GM18861 (cell line): ENCODE measurements around the gene TNFSF12.

Experiments used
- ATAC-seq: cut with Tn5 transposase; IDR thresholded peaks from one replicate; pipeline ENCODE4 v1.9.1; 2021; ENCODE audit not compliant: unreplicated experiment

Gene TNFSF12, protein sequence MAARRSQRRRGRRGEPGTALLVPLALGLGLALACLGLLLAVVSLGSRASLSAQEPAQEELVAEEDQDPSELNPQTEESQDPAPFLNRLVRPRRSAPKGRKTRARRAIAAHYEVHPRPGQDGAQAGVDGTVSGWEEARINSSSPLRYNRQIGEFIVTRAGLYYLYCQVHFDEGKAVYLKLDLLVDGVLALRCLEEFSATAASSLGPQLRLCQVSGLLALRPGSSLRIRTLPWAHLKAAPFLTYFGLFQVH

DNA sequence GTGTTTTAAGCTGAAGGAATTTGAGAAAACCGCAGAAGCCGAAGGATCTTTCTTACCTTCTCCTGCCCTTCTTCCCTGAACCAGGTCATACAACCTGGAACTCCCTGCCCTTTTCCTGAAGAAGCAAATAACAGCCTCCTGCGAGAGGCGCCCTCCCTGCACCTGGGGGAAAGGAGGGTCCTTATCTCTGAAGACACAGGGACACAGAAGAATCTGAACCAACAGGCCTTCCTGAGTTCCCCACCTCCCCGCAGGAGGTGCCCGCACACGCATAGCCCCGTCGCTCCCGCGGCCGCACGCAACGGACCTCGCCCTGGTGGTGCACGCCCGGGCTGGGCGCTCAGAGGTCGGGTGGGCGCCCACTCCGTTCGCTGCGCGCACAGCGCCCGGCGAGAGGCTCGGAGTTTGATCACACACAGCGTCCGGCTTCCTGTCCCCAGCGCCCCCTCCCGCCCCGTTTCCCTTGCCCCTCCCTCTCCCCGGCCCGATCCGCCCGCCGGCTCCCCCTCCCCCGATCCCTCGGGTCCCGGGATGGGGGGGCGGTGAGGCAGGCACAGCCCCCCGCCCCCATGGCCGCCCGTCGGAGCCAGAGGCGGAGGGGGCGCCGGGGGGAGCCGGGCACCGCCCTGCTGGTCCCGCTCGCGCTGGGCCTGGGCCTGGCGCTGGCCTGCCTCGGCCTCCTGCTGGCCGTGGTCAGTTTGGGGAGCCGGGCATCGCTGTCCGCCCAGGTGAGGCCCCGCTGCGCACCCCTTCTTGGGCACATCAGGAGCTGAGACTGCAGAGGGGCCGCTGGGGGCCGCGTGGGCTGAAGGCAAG, at the start of gene TNFSF12:
TSS of gene TNFSF12 (plus strand) at position 474 of the 816 bp plus-strand sequence. CDS start at position 570, 96 bp downstream.
- no peak for ATAC-seq

DNA sequence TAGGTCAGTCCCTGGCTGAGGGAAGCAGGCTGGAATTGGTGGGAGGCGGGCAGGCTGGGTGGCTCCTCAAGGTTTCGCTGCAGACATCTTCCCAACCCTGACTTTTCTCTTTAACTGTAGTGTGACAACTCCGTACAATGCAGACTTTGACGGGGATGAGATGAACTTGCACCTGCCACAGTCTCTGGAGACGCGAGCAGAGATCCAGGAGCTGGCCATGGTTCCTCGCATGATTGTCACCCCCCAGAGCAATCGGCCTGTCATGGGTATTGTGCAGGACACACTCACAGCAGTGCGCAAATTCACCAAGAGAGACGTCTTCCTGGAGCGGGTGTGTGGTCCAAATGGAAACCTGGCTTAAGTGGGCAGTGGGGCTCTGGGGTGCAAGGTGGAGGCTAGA, 49.7 kb upstream of the TNFSF12 start:
- ATAC-seq = no peak

DNA sequence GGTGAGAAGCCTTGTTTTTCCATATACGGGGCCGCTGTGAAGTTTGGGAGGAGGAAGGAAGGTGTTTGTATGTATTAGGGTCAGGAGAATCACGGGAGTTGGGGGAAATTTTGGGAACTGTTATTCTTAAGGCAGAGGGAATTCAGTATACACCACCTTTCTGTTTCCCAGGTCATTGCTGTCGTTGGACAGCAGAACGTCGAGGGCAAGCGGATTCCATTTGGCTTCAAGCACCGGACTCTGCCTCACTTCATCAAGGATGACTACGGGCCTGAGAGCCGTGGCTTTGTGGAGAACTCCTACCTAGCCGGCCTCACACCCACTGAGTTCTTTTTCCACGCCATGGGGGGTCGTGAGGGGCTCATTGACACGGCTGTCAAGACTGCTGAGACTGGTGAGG, 47.1 kb upstream of the TNFSF12 start:
- ATAC-seq = no peak

DNA sequence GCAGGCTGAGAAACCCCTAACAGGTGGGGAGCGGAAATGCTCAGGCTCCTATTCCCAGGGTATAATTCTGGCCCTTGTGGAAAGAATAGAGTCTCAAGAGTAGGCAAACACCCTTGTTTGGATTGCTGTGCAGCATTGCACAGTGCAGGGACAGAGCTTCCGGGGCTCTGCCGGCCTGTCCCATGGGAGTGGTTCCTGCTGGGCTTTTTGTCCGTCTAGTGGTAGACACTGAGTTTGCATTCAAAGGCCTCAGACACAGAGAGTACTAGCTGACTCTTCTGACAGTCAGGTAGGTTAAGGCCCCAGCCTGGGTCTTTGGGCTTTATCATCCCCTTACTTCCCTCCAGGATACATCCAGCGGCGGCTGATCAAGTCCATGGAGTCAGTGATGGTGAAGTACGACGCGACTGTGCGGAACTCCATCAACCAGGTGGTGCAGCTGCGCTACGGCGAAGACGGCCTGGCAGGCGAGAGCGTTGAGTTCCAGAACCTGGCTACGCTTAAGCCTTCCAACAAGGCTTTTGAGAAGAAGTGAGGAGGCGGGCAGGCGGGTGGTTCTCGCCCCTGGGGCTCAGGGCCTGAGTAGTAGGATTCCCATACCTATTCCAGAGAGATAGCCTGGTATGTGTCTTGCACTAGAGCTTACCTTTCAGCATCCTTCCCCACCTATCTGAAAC, 46.5 kb upstream of the TNFSF12 start:
- no peak for ATAC-seq

DNA sequence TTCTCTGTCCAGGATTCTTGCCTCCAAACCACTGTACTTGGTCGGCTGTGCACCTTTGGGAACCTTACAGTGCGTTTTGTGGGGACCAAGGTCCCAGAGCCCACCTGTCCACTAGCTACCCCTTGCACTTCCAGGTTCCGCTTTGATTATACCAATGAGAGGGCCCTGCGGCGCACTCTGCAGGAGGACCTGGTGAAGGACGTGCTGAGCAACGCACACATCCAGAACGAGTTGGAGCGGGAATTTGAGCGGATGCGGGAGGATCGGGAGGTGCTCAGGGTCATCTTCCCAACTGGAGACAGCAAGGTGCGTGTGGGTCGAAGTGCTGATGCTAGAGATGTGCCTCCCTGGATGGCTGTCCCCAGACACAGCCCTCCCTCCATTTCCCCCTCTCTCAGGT, 45.9 kb upstream of the TNFSF12 start:
- no peak for ATAC-seq

DNA sequence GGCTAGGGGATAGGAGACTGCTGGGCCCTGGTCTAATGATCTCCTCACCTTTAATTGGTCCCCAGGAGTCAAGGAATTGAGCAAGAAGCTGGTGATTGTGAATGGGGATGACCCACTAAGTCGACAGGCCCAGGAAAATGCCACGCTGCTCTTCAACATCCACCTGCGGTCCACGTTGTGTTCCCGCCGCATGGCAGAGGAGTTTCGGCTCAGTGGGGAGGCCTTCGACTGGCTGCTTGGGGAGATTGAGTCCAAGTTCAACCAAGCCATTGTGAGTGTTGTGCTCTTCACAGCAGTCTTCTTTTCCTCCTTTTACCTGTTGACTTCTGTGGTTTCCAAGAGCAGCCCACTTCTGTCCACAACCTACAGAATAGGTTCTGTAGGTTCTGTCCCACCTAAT, 45.3 kb upstream of the TNFSF12 start:
- ATAC-seq = no peak

DNA sequence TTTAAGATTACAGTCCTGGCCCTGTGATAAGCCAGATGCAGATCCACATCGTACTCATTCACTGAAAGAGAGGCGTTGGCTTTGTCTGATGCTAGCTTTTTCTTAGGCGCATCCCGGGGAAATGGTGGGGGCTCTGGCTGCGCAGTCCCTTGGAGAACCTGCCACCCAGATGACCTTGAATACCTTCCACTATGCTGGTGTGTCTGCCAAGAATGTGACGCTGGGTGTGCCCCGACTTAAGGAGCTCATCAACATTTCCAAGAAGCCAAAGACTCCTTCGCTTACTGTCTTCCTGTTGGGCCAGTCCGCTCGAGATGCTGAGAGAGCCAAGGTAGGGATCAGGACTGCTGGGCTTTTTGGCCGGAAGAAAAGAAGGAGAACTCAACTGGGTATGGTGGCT, 40.7 kb upstream of the TNFSF12 start:
- ATAC-seq = no peak

DNA sequence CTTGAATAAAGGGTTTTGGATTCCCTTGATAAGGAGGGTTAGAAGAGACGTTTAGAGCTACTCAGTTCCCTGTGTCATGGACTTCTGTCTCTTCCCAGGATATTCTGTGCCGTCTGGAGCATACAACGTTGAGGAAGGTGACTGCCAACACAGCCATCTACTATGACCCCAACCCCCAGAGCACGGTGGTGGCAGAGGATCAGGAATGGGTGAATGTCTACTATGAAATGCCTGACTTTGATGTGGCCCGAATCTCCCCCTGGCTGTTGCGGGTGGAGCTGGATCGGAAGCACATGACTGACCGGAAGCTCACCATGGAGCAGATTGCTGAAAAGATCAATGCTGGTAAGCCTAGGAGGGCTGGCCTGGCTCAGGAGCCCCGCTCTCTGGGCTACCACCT, 40.0 kb upstream of the TNFSF12 start:
- ATAC-seq = no peak

DNA sequence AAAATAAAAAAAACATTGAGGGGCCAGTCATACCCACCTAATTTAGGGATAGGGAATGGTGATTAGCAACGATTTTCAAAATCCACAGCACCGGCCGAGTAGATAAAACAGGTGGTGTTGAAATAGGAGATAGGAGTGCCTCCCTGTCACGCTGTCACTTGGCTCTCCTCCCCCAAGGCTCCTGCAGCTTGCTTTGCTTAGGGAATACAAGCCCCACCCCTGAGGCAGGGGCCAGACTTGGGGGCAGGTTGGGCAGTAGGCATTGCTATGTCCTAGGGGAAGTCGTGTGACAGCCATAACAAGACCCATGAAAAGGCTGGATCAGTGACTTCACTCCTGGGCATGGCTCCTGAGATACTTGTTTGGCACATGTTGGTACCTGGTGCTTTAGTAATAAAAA, 38.9 kb upstream of the TNFSF12 start:
- no peak for ATAC-seq

DNA sequence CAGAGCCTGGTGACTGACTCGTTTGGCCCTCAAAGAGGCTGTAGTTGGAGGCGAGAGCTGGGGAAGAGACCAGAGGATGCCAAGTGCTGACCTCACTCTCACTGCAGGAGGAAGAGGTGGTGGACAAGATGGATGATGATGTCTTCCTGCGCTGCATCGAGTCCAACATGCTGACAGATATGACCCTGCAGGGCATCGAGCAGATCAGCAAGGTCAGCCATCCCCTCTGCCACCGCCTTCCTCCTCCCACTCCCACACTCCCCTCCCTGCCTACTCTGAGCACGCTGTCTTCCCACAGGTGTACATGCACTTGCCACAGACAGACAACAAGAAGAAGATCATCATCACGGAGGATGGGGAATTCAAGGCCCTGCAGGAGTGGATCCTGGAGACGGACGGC, 37.8 kb upstream of the TNFSF12 start:
- no peak for ATAC-seq

DNA sequence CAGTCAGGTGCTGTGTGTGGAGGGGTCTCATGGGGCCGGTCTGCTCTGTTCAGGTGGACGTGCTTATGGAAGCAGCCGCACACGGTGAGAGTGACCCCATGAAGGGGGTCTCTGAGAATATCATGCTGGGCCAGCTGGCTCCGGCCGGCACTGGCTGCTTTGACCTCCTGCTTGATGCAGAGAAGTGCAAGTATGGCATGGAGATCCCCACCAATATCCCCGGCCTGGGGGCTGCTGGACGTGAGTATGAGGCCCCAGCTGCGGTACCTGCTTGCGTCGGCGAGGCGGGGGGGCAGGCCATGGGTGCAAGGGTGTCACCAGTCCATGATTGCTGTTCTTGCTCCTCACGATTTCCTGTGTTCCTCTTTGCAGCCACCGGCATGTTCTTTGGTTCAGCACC, 36.8 kb upstream of the TNFSF12 start:
- no peak for ATAC-seq

DNA sequence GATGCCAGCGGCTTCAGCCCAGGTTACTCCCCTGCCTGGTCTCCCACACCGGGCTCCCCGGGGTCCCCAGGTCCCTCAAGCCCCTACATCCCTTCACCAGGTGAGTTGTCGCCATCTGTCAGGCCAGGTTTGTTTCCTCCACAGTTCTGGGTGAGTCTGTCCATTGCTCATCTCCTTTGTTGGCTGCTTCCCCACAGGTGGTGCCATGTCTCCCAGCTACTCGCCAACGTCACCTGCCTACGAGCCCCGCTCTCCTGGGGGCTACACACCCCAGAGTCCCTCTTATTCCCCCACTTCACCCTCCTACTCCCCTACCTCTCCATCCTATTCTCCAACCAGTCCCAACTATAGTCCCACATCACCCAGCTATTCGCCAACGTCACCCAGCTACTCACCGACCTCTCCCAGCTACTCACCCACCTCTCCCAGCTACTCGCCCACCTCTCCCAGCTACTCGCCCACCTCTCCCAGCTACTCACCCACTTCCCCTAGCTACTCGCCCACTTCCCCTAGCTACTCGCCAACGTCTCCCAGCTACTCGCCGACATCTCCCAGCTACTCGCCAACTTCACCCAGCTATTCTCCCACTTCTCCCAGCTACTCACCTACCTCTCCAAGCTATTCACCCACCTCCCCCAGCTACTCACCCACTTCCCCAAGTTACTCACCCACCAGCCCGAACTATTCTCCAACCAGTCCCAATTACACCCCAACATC, 35.9 kb upstream of the TNFSF12 start:
- no peak for ATAC-seq

DNA sequence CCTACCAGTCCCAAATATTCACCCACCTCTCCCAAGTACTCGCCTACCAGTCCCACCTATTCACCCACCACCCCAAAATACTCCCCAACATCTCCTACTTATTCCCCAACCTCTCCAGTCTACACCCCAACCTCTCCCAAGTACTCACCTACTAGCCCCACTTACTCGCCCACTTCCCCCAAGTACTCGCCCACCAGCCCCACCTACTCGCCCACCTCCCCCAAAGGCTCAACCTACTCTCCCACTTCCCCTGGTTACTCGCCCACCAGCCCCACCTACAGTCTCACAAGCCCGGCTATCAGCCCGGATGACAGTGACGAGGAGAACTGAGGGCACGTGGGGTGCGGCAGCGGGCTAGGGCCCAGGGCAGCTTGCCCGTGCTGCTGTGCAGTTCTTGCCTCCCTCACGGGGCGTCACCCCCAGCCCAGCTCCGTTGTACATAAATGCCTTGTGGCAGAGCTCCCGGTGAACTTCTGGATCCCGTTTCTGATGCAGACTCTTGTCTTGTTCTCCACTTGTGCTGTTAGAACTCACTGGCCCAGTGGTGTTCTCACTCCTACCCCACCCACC, 34.9 kb upstream of the TNFSF12 start:
- no peak for ATAC-seq

DNA sequence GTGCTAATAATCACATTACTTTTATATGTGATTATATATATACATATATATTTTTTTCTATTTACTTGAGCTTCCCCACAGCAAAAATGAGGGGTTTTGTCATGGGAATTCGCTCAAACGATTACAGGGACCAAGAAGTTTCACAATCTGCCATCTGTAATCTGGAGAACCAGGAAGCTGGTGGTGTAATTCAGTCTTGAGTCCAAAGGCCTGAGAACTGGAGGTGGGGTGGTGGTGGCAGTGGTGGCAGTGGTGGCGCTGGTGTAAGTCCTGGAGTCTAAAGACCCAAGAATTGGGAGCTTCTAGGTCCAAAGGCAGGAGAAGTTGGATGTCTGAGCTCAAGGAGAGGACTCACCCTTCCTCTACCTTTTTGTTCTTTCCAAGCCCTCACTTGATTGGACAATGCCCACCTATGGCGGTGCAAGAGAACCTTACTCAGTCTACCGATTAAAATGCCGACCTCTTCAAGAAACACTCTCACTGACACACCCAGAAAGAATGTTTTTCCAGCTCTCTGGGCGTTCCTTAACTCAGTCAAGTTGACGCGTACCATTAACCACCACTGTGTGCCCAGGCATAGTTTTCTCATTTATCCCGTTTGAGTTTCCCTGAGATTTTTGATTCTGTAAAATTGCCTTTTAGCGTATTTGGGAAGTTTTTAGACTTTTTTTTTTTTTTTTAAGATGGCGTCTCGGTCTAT, 32.8 kb upstream of the TNFSF12 start:
- ATAC-seq = no peak

DNA sequence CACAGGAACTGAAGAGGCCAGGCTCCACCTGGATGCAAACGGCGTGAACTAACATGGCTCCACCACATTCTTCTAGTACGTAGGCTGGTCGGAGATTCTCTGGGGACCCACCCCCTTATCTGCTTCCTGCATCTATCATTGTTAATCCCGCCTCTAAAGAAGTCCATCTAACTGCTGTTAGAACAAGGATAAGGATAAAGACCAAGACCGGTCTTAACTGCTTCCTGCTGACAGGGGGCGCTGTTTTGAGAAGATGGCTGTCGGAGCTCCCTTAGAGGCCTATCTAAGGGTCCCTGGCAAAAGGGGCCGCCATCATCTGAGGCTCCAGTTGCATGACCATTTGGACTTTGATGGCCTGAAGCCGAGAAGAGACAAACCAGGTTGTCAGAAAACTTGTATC, 25.8 kb upstream of the TNFSF12 start:
- ATAC-seq = no peak

DNA sequence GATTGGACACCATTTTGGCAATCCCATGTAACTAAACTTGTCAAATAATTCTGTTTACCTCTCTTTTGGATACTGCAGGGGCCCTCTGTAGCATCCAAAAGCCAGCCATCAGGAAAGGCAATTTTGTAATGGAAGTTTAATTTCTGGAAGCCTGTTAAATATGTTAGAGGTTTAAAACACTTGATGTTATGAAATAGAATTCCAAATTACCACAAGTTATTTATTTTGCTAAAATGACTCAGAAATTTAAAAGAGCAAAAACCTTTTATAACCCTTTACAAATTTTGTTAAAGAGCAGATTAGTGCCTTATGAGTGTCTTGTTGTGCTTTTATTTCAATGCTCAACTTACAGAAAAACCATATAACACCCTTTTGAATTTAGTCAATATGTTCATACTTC, 20.0 kb upstream of the TNFSF12 start:
- ATAC-seq = no peak

DNA sequence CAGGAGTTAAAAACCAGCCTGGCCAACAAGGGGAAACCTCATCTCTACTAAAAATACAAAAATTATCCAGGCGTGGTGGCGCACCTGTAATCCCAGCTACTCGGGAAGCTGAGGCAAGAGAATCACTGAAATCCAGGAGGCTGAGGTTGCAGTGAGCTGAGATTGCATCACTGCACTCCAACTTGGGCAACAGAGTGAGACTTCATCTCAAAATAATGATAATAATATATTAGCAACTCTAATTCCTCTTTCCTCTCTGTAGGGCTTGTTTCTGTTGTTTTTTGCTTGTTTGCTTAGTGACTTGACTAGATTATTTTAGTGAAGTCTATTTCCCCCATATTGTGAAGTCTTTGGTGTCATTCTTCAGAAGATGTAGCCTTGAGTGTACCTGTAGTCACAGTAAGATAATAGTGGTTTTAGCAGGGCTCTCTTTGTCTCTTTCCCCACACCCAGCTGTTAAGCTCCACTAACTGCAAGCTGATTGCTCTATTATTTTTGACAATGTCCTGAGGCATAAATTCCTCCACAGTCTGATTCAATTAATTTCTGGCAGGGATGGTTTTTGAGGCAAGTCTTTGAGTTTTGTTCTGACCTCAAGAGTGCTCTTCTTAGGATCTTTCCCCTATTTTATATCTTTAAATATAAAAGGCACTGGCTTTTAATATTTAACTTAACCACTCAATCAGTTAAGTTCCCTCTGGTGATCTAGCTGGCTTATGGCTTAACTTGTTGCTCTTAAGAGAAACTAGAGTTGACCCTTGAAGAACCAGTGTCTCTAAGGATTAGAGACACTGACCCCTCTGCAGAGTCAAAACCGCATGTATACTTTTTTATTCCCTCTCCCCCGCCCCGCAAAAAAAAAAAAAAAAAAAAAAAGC, 18.6 kb upstream of the TNFSF12 start:
- ATAC-seq = no peak

DNA sequence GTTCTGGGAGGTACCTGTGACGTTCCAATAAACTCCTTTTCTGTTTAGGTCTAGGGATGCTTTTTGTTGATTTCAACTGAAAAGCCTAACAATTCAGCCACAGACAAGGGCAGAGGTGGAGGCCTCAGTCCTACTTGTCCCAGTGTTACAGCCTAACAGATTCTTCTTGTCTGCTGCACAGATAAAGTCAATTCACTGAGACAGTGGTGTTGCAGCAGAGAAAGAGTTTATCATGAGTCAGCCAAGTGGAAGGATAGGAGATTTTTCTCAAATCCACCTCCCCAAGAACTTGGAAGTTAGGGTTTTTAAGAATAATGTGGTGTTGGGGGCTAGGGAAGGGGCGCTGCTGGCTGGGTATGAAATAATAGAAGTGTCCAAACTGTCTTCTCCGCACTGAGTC, 10.8 kb upstream of the TNFSF12 start:
- no peak for ATAC-seq

DNA sequence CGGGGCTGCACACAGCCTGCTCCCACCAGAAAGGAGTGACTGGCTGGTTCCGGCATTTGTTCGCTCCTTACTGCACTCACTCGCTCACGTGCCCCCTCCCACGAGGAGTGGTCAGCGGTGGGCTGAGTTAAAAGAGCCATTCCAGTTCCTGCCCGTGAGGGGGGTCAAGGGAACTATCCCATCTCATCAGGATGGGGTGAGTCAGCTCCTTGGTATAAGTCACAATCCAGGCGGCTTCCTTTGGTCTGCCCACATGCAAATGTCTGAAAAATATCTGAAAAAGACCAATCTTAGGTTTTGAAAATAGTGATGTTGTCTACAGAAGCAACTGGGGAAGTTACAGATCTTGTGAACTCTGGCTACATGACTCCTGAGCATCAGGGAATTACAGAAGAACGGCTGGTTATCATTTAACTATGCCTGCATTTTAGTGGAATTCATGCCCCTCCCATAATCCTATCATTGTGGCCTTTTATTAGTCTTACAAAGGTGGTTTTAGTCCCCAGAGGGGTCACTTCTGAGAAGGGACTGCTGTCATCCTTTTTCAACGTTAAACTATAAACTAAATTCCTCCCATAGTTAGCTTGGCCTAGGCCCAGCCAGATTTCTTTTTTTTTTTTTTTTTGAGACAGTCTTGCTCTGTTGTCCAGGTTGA, 9.8 kb upstream of the TNFSF12 start:
- no peak for ATAC-seq
